Mesenchymal stem cell (in vitro differentiated cells and primary cell): Measurements from ENCODE around the gene AGPS.

Experiments used
- DNase-seq: peaks from one replicate; pipeline ENCODE4 v3.0.0-alpha.2; 2013
- H2AFZ ChIP-seq: one replicate; pipeline ENCODE4 v1.6.1; 2013; ENCODE audit warnings: low read depth, mild to moderate bottlenecking, control low read depth, inconsistent platforms, low read length, moderate library complexity
- H2AK5ac ChIP-seq: 2 replicates; pipeline ENCODE4 v1.6.1; 2013; ENCODE audit warnings: low read length, moderate library complexity, mild to moderate bottlenecking, inconsistent platforms; ENCODE audit not compliant: severe bottlenecking
- H2BK120ac ChIP-seq: one replicate; pipeline ENCODE4 v1.6.1; 2013; ENCODE audit warnings: low read depth, mild to moderate bottlenecking, inconsistent platforms, low read length, moderate library complexity
- H2BK12ac ChIP-seq, 2 experiments: one replicate each; pipeline ENCODE4 v1.6.1; 2013; ENCODE audit warnings: inconsistent platforms in 2 of 2, low read length in 2 of 2, mild to moderate bottlenecking in 2 of 2, moderate library complexity in 2 of 2, control low read depth in 1 of 2
- H2BK15ac ChIP-seq: one replicate; pipeline ENCODE4 v1.6.1; 2013; ENCODE audit warnings: mild to moderate bottlenecking, low read depth, inconsistent platforms; ENCODE audit not compliant: poor library complexity, severe bottlenecking
- H2BK5ac ChIP-seq: 2 replicates; pipeline ENCODE4 v1.6.1; 2013; ENCODE audit warnings: low read depth, mild to moderate bottlenecking, low read length, control low read depth, inconsistent platforms; ENCODE audit not compliant: poor library complexity, severe bottlenecking
- H3K14ac ChIP-seq, 2 experiments: one replicate each; pipeline ENCODE4 v1.6.1; 2013; ENCODE audit warnings: inconsistent platforms in 2 of 2, low read length in 2 of 2, control low read depth in 1 of 2, mild to moderate bottlenecking in 1 of 2, moderate library complexity in 1 of 2
- H3K18ac ChIP-seq, 2 experiments: one replicate each; pipeline ENCODE4 v1.6.1; 2013; ENCODE audit warnings: inconsistent platforms in 2 of 2, low read length in 2 of 2, control low read depth in 1 of 2, low read depth in 1 of 2, mild to moderate bottlenecking in 1 of 2
- H3K23ac ChIP-seq, 2 experiments: one replicate each; pipeline ENCODE4 v1.6.1; 2013; ENCODE audit warnings: inconsistent platforms in 2 of 2, low read length in 2 of 2, mild to moderate bottlenecking in 2 of 2, moderate library complexity in 2 of 2, control low read depth in 1 of 2
- H3K27ac ChIP-seq: 2 replicates; pipeline ENCODE4 v1.5.1; 2013; ENCODE audit warnings: mild to moderate bottlenecking, moderate library complexity, low read length, control low read depth, inconsistent platforms; ENCODE audit not compliant: poor library complexity, severe bottlenecking
- H3K27me3 ChIP-seq, 2 experiments: 2 replicates each; pipeline versions ENCODE4 v1.6.1 to v1.7.0; 2013; ENCODE audit warnings: low read length in 2 of 2, mild to moderate bottlenecking in 2 of 2, moderate library complexity in 2 of 2, control low read depth in 1 of 2, inconsistent platforms in 1 of 2; ENCODE audit not compliant: control insufficient read depth in 1 of 2, insufficient read depth in 1 of 2
- H3K36me3 ChIP-seq, 2 experiments: 2 replicates each; pipeline versions ENCODE4 v1.6.1 to v1.7.0; 2013; ENCODE audit warnings: low read length in 2 of 2, control low read depth in 1 of 2, inconsistent platforms in 1 of 2, low read depth in 1 of 2, mild to moderate bottlenecking in 1 of 2; ENCODE audit not compliant: insufficient read depth in 2 of 2, control insufficient read depth in 1 of 2
- H3K4ac ChIP-seq, 2 experiments: one replicate each; pipeline ENCODE4 v1.6.1; 2013; ENCODE audit warnings: inconsistent platforms in 2 of 2, low read length in 2 of 2, mild to moderate bottlenecking in 2 of 2, moderate library complexity in 2 of 2, control low read depth in 1 of 2, low read depth in 1 of 2
- H3K4me1 ChIP-seq: 2 replicates; pipeline ENCODE4 v1.6.1; 2013; ENCODE audit warnings: low read depth, low read length, control low read depth; ENCODE audit not compliant: control insufficient read depth, insufficient read depth
- H3K4me2 ChIP-seq: 2 replicates; pipeline ENCODE4 v1.6.1; 2013; ENCODE audit warnings: low read length, mild to moderate bottlenecking, inconsistent platforms; ENCODE audit not compliant: poor library complexity, severe bottlenecking
- H3K4me3 ChIP-seq, 2 experiments: 2 replicates each; pipeline versions ENCODE4 v1.5.1 to v1.7.0; 2013; ENCODE audit warnings: low read length in 2 of 2, mild to moderate bottlenecking in 2 of 2, control low read depth in 1 of 2, low read depth in 1 of 2; ENCODE audit not compliant: insufficient read depth in 1 of 2
- H3K79me1 ChIP-seq: replicated peaks from 2 replicates; pipeline ENCODE4 v1.6.1; 2013; ENCODE audit warnings: mild to moderate bottlenecking, control low read depth, low read length, inconsistent platforms; ENCODE audit not compliant: poor library complexity, severe bottlenecking
- H3K9ac ChIP-seq: 2 replicates; pipeline ENCODE4 v1.7.0; 2013; ENCODE audit warnings: mild to moderate bottlenecking, low read length, moderate library complexity
- H3K9me3 ChIP-seq: 2 replicates; pipeline ENCODE4 v1.7.0; 2013; ENCODE audit warnings: mild to moderate bottlenecking, low read length; ENCODE audit not compliant: control insufficient read depth
- H4K8ac ChIP-seq: one replicate; pipeline ENCODE4 v1.6.1; 2013; ENCODE audit warnings: inconsistent platforms, mild to moderate bottlenecking, low read length, moderate library complexity
- H4K91ac ChIP-seq: one replicate; pipeline ENCODE4 v1.6.1; 2013; ENCODE audit warnings: mild to moderate bottlenecking, low read length, inconsistent platforms
- WGBS: methylation state at CpG from one replicate; pipeline ENCODE4 v1.1.7; 2013; ENCODE audit warnings: mixed read lengths; 5-methylcytosine and 5-hydroxymethylcytosine counted together

Gene AGPS

GRCh38 chr2:177393824-177394593 lies 1.4 kb downstream of the AGPS start:
- Histone ChIP-seq H3K9me3 (no peaks in the 10 kb centered on the region), H3K4ac (no peak overlapping the region), H2BK120ac (no peak overlapping the region), H3K4me3 (peak overlapping the region in 1 of 2 experiments; percentile 88), H4K91ac (no peak overlapping the region), H3K27me3 (no peaks in the 10 kb centered on the region), H3K27ac (no peak overlapping the region), H2AK5ac (no peak overlapping the region), H3K14ac (no peak overlapping the region), H3K4me2 (peak overlapping the region; percentile 94), H3K23ac (no peak overlapping the region), H3K9ac (peak overlapping the region; percentile 90), H3K79me1 (peaks cover 7% of the 10 kb centered on the region), H2BK15ac (no peak overlapping the region), H3K4me1 (peaks cover 9% of the 10 kb centered on the region), H2BK5ac (no peak overlapping the region), H3K36me3 (no peaks in the 10 kb centered on the region), H4K8ac (no peak overlapping the region), H2BK12ac (no peak overlapping the region), H2AFZ (no peak overlapping the region), H3K18ac (no peak overlapping the region)
- no peak for DNase-seq
- WGBS = 82% methylated on average over 7 of the region's 8 CpGs

GRCh38 chr2:177394594-177394973 lies 2.0 kb downstream of the AGPS start:
- Histone ChIP-seq H2BK15ac (no peak overlapping the region), H3K36me3 (no peaks in the 10 kb centered on the region), H4K8ac (no peak overlapping the region), H2BK120ac (no peak overlapping the region), H3K27me3 (no peaks in the 10 kb centered on the region), H3K23ac (no peak overlapping the region), H3K4ac (no peak overlapping the region), H3K4me1 (peaks cover 9% of the 10 kb centered on the region), H3K79me1 (peaks cover 7% of the 10 kb centered on the region), H2AFZ (no peak overlapping the region), H2BK12ac (no peak overlapping the region), H3K14ac (no peak overlapping the region), H3K9me3 (no peaks in the 10 kb centered on the region), H3K4me3 (no peak overlapping the region), H4K91ac (no peak overlapping the region), H3K27ac (no peak overlapping the region), H3K18ac (no peak overlapping the region), H2BK5ac (no peak overlapping the region), H3K4me2 (peak overlapping the region; percentile 39), H3K9ac (no peak overlapping the region), H2AK5ac (no peak overlapping the region)
- WGBS = 93% methylated on average over 3 of the region's 3 CpGs
- no peak for DNase-seq

GRCh38 chr2:177395351-177396065 lies 2.9 kb downstream of the AGPS start:
- H2AK5ac ChIP-seq = no peak overlapping the region

GRCh38 chr2:177396703-177397460 lies 4.3 kb downstream of the AGPS start:
- Histone ChIP-seq H2BK15ac (no peak overlapping the region), H3K18ac (no peak overlapping the region), H3K23ac (no peak overlapping the region), H3K14ac (no peak overlapping the region), H2BK5ac (peak overlapping the region; percentile 73), H3K4me3 (peak overlapping the region in 1 of 2 experiments; percentile 54), H2AK5ac (peak overlapping the region; percentile 73), H2AFZ (no peak overlapping the region), H3K4ac (peak overlapping the region in 1 of 2 experiments; percentile 69), H3K9me3 (no peaks in the 10 kb centered on the region), H3K79me1 (peaks cover 6% of the 10 kb centered on the region), H3K9ac (peak overlapping the region; percentile 66), H3K27me3 (no peaks in the 10 kb centered on the region), H3K4me1 (peaks cover 9% of the 10 kb centered on the region), H4K8ac (peak overlapping the region; percentile 75), H3K27ac (peak overlapping the region; percentile 96), H3K4me2 (peak overlapping the region; percentile 39), H2BK120ac (peak overlapping the region; percentile 49), H2BK12ac (no peak overlapping the region), H4K91ac (no peak overlapping the region), H3K36me3 (no peaks in the 10 kb centered on the region)
- 62% methylated on average over 9 of the region's 10 CpGs for WGBS
- DNase-seq = peak; percentile 71

More at GRCh38 chr2:177395351-177396065, 2.9 kb downstream of the AGPS start:
- Histone ChIP-seq H3K4ac (no peak overlapping the region), H2BK120ac (no peak overlapping the region), H3K18ac (no peak overlapping the region), H3K9ac (no peak overlapping the region), H2AFZ (no peak overlapping the region), H2BK5ac (no peak overlapping the region), H3K79me1 (peaks cover 7% of the 10 kb centered on the region), H3K4me1 (peaks cover 9% of the 10 kb centered on the region), H3K23ac (no peak overlapping the region), H2BK12ac (peak overlapping the region in 1 of 2 experiments; percentile 21), H3K9me3 (no peaks in the 10 kb centered on the region), H3K36me3 (no peaks in the 10 kb centered on the region), H3K27ac (no peak overlapping the region), H3K4me3 (no peak overlapping the region), H2BK15ac (no peak overlapping the region), H4K91ac (no peak overlapping the region), H3K27me3 (no peaks in the 10 kb centered on the region), H3K4me2 (no peak overlapping the region), H4K8ac (no peak overlapping the region), H3K14ac (no peak overlapping the region)
- WGBS = 92% methylated on average over 3 of the region's 3 CpGs
- DNase-seq = no peak
